Measurements from ENCODE around the gene CYTH1.

CYTH1 gene, protein sequence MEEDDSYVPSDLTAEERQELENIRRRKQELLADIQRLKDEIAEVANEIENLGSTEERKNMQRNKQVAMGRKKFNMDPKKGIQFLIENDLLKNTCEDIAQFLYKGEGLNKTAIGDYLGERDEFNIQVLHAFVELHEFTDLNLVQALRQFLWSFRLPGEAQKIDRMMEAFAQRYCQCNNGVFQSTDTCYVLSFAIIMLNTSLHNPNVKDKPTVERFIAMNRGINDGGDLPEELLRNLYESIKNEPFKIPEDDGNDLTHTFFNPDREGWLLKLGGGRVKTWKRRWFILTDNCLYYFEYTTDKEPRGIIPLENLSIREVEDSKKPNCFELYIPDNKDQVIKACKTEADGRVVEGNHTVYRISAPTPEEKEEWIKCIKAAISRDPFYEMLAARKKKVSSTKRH

DNA sequence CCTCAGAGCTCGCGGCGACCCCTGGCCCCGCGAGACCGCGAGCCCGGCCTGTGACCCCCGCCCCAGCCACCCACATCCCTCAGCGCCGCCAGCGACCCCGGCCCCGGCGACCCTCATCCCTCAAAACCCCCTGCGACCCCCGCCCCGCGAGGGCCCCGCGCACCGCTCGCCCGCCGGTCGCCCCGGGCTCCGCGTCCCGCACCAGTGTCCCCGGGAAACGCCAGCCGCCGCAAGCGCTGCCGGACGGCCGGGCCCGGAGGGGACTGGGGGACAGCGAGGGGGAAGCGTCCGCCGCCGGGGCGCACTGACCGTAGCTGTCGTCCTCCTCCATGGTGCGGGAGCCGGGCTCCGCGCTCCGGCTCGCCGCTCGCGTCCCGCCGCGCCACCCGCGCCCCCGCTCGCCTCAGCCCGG lies at the start of gene CYTH1:
Gene CYTH1, minus strand, starts transcription at position 381 of the 412 bp plus-strand sequence. Its CDS starts 50 bp downstream, at position 331.
- DNase-seq (ENCODE audit: low read depth in 2 of 2): no peak

DNA sequence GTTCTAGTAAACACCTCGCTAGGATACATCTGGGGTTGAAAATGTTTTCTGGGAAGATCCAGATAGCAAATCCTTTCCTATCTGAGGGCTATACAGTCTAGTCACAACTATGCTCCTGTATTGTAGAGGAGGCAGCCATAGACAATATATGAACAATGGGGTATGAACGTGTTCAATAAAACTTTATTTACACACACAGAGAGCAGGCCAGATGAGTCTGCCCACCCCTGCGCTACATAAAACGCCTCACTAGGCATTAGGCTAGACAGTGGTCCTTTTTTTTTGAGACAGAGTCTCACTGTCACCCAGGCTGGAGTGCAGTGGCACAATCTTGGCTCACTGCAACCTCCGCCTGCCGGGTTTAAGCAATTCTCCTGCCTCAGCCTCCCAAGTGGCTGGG lies 47.4 kb upstream of the CYTH1 start:
- no peak for DNase-seq (ENCODE audit: low read depth in 2 of 2)

DNA sequence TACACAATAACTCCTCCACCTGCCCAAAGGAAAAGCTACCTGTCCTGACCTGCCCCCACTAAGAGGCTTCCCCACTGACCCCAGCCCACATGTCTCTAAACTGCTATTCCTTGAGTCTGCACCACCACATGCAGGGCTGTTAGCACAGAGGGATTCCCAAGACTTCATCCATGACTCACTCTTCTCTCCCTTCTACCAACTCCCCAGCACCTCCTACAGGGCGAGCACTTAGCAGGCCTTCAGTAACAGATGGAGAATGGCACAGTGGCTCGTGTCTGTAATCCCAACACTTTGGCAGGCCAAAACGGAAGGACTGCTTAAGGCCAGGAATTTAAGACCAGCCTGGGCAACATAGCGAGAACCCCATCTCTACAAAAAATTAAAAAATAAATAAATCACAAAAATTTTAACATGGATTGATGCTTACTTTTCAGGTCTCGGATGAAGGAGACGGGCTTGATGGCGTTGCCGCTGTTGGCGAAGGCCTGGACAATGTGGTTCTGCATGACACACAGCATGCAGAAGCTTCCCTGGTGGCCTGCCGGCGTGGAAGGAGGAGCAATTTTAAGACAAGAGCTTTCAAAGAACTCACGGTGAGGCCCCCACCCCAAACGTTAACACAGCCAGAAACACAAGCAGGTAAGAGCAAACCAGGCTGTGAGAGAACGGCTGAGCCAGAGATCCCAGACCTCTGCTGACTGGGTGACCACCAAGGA lies 46.6 kb upstream of the CYTH1 start:
- DNase-seq (ENCODE audit: low read depth in 2 of 2): no peak

DNA sequence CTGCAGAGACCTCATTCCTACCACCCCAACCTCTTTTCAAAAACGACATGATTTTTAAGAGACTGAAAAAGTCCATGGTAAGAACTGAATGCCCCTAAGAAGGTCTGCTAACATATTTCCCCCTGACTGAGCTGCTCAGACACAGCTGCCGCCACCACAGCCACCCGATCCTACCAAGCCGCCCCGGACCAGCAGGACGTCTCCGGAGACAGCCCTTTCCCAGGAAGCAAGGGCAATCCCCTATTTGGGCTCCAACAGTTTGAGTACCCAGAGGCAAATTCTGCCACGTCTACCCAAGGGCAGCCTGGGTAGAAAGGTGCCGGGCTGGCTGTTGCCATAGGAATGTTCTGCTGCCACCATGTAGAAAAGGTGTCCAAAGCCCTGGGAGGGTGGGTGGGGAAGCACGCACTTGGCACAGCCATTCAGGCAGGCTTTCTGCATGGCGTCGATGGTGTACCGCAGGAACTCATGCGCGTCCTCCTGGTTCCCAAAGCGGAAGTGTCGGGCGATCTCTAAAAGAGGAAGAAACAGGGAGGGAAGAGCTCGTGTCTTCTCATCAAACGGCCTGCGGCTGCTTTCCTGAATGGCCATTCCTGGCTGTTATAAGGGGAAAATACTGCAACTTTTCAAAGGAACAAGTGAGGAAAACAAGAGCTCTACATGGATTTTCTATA lies 44.9 kb upstream of the CYTH1 start:
- DNase-seq (ENCODE audit: low read depth in 2 of 2): no peak

DNA sequence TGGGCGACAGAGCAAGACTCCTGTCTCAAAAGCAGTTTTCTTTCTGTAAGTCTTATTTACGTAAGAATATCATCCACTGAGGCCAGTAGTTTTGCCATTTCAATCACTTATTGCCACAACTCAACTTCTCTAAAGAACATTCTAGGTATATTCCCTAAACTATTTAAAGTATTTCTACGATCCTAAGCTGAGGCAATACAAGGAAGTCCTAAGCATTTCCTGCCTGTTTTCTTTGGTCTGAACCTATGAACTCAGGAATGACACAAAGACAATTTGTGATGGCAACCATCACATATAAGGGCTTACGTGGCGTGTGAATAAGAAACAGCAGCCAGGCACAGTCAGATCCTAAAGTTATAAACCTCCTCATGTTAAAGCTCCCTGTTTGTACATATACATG lies 44.3 kb upstream of the CYTH1 start:
- no peak for DNase-seq (ENCODE audit: low read depth in 2 of 2)

DNA sequence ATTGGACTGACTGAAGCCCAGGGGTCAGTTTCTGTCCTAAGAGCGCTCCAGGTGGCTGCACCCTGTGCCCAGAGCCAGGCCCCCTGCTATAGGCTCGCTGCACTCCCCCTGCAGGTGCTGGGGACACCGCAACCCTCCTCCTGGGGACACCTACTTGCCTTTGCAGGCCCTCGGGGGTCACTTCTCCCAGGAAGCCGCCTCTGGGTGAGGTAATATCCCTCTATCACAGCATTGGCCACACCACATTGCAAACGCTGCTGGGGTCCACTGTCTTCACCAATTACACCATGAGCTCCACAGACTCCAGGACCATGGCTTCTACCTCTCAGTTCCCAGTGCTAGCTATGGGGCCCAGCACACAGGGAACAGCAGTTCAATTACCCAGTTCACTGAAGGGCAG lies 43.6 kb upstream of the CYTH1 start:
- no peak for DNase-seq (ENCODE audit: low read depth in 2 of 2)

DNA sequence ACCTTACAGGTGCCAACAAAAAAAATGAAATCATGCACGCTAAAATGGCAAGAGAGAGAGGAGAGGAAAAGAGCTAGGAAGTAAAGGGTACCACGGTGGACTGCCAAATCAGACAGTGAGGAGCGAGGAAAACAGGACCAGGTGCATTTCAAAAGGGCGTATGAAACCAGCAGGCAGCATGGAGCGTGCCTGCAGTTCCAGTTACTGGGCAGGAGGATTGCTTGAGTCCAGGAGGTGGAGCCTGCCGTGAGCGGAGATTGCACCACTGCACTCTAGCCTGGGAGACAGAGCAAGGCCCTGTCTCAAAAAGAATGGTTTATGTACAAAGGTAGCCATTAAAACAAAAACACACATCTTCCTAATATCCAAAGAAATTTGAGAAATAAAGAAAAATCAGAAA lies 42.2 kb upstream of the CYTH1 start:
- no peak for DNase-seq (ENCODE audit: low read depth in 2 of 2)

DNA sequence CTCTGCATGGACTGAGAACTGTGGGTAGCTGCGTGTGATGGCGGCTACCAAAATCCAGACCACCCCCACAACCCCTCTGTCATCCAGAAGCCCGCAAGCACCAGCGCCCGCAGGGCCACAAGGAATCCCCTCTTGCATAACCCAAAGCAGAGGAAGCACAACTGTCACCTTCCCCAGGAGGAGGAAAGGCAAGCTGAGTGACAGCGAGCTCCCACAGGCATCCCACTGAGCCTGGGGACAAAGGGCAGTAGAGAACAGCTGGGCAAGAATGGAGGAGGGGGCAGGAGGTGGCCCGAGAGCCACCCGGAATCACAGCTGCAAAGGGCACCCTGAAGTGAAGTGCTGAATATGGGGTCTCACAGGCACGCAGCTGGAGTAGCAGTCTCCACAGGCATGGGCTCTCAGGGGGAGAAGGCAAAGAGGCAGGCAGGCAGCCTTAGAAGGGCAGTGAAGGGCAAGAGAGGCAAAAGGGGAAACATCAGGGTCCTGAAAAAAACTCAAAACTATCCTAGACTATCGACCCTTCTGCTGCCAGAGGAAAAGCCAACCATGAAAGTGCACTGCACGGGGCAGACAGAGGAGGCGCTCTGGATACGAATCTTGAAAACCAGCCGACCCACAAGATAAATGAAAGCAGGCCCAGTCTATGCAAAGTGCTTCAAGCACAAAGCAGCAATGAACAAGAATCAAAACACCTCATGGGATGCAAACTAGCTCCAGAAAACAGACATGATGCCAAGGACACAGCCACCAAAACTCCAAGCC lies 41.4 kb upstream of the CYTH1 start:
- no peak for DNase-seq (ENCODE audit: low read depth in 2 of 2)

DNA sequence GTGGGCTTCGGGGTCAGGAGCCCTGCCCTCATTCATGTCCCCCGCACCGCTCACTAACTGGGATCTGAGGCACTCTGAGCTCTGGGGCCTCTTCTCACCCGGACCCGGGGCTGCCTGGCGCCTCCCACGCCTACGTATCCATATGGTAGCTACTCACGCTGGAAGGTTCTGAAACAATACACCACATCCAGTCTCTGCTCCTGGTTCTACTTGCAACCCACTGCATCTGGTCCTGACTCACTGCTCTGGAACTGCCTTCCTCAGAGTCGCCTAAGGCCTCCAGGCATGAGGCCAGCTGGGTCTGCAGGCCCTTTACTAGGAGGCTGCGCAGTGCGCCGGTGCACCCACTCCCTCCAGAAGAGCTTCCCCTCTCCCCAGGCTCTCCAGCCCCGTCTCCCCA lies 40.5 kb upstream of the CYTH1 start:
- DNase-seq (ENCODE audit: low read depth in 2 of 2): no peak

DNA sequence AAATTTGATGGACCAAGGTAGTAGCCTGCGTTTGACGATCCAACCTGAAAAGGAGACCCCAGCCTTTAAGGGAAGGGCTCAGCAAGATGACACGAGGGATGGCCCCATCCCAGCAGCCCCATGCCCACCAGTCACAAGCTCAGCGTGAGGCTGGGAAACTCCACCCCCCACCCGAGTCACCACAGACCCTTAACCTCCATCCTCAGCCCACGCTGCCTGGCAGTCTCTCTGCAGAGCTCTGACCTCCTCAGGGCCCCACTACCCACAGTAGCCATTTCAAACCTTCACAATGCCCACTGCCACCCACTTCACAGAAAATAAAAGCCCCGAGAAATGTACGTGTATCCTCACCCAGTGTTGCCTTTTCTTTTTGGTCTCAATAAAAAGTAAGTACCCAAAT lies 39.9 kb upstream of the CYTH1 start:
- no peak for DNase-seq (ENCODE audit: low read depth in 2 of 2)

DNA sequence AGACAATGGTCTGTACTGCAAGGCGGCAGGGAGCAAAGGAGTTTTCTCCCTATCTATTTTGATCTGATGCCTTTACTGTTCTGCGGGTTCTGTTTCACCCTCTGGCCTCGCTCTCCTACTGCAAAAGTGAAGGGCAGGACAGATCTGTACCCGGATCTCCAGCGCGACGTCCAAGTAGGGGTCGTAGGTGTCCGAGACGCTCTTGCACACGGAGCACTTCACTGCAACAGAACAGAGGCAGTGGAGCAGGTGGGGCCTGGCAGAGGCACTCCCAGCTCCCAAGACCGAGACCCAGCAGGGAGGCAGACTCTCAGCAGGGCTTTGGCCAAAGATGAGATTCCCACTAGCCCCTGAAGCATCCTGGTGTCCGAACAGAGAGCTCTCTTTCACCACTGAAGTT lies 38.8 kb upstream of the CYTH1 start:
- DNase-seq (ENCODE audit: low read depth in 2 of 2): no peak

DNA sequence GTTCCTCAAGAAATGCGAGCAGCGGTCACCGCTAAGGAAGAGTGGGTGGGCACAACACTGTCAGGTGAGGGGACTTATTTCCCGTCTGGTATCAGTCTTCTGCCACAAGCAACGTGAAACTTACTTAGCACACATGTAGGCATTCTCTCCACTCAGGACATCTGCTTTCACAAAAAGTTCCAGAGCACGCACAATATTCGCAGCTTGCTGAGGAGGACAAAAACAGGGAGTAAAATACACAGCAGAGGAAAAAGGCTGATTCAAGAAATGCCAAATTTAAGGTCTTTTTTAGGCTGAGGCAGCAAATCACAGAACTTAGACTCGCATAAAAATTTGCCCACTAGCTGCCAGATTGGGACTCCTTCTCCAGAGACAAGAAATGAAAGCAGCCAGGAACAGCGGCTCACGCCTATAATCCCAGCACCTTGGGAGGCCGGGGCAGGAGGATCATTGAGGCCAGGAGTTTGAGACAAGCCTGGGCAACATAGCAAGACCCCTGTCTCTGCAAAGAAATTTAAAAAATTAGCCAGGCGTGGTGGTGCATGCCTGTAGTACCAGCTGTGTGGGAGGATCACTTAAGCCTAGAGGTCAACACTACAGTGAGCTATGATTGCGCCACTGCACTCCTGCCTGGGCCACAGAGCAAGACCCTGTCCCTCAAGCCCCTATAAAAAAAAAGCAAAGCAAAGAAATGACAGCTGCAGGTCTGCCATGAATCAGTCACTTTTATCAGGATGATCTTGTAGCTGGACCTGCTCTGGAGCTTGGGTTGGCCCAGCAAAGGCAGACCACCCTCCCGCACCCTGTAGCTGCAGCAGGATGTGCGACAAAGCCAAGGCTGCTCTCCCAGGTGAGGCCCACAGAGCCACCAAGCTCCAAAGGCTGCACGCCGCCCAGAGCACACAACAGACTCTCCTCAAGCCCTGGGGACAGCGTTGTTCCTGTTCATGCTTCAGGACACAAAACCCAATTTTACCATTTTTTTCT lies 38.0 kb upstream of the CYTH1 start:
- DNase-seq (ENCODE audit: low read depth in 2 of 2): no peak

DNA sequence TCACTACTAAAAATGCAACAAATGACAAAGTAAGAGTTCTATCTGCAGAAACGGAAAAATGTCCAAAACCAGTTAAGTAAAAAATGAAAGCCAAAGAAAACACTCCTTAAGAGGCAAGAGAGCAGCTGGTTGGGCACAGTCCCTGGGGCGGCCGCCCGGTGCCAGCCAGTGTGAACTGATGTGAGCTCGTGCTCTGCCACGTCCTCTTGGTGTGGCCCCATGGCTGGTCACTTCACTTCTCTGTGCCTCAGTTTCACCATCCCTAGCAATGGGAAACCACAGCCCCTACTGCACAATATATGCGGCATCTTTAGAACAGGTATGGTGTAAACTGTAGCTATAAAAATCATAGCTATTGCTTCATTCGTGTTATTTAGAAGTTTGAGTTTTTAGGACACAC lies 37.3 kb upstream of the CYTH1 start:
- DNase-seq (ENCODE audit: low read depth in 2 of 2): no peak

DNA sequence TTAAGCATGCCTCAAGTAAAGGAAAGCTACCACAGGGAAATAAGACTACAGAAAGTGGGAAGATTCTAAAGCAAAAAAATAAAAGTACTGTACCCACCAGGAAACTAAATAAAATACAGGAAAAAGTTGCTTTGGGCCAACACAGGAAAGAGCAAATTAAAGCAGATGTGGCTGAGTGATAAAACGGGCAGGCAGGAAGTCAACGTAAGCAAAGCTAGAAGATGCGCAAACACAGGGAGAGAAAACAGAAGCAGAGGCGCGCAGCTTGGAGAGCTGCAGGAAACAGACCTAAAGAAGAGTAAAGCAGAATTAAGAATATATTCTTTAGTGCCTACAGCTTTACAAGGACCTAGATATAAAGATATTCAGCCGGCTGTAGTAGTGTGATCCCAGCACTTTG lies 36.9 kb upstream of the CYTH1 start:
- no peak for DNase-seq (ENCODE audit: low read depth in 2 of 2)

DNA sequence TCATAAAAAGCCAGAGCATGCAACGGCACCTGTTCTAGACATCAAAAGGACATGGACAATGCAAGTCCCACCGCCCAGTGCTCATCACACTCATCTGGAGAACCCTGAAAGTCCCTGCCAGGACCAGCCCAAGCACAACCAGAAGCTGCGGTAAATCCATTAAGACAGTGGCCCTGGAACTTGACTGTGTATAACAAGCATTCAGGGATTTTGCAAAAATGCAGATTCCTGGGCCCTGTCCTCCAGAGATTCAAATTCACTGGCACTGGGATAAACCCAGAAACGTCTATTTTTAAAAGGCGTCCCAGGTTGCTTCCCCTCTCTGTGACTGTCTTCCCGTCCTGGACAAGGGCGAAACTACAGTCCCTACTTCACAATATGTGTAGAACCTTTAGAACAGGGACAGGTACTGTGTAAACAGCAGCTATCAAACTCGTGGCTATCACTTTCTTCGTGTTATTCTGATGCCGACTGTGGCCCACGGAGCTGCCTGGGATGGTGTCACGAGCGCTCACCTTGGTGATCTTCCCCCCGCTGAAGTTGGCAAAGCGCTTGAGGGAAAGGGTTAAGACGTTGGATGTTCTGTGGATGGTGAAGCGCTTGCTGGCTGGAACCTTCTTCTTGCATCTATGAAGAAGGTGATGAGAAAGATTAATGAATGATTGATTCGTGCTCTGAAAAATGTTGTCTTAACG lies 36.2 kb upstream of the CYTH1 start:
- no peak for DNase-seq (ENCODE audit: low read depth in 2 of 2)

DNA sequence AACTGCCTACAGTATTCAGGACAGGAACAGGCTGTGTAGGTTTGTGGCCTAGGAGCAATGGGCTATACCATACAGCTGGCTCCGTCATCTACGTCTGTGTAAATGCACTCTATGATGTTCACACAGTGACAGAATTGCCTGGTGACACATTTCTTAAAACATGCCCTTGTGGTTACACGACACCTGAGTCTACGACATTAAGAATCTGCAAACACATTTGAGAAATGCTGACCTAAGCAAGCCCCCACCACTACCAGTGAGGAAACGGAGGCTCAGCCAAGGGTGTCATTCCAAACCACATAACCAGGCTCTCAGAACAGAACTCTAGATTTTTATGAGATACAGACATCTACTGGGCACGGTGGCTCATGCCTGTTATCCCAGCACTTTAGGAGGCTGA lies 35.0 kb upstream of the CYTH1 start:
- DNase-seq (ENCODE audit: low read depth in 2 of 2): peak in 1 of 2 donors; percentile 47

DNA sequence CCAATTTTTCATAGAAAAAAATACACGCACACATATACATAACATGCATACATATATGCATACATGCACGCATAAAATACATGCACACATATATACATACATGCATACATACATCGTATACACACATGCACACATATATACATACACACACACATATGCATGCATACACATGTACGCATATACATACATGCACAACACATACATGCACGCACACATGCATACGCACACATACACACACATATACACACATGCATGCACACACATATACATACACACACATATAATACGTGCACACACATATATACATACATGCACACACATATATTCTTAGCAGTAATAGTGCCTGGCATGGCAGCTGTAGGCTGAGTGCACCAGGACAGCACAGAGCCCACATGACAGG lies 33.6 kb upstream of the CYTH1 start:
- DNase-seq (ENCODE audit: low read depth in 2 of 2): no peak

DNA sequence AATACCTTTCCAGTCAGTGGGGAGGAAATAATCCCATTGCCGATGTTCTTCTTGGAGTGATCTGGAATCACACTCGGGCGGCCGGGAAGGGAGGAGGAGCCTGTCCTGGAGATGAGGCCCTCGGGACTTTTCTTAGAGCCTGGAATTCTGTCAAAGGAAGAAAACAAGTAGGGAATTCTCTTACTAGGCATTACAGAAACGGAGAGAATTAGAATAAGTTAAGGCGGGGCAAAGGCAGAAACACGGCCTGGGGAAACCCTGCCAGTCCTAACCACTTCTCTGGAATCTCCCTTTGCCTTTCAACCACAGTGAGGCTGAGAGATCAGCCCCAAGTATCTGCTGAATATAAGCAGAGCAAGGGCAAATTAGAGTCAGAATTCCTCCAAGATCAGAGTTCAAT lies 30.8 kb upstream of the CYTH1 start:
- DNase-seq (ENCODE audit: low read depth in 2 of 2): no peak

DNA sequence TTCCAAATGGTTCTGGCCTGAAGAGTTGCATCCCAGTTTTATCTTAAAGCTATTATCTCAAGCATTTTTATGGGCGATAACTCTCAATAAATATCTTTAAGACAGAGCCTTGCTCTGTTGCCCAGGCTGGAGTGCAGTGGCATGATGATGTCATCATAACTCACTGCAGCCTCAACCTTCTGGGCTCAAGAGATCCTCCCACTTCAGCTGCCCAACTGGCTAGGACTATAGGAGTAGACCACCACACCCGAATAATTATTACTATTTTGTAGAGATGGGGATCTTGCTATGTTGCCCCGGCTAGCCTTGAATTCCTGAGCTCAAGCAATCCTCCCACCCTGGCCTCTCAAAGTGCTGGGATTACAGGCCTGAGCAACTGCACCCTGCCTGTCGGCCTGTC lies 26.1 kb upstream of the CYTH1 start:
- DNase-seq (ENCODE audit: low read depth in 2 of 2): no peak

DNA sequence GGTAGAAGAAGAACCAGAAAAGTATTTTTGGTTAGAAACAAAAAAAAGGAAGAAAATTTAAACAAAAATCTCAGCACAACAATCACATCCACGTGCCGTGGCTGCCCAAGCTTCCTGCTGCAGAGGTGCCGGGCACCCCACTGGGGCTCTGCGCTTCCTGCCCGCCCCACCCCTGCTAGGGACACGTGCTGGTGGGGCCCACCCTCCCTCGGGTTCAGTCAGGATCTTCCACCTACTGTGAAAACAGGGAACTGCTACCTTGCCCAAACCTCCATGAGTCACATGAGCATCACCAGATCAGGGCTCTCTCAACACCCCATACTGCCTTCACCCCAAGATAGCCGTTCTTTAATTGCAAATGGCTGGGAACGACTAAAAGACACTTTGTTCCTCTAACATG lies 24.4 kb upstream of the CYTH1 start:
- peak; percentile 29 to 41 for DNase-seq (ENCODE audit: low read depth in 2 of 2)

Measured in stimulated activated CD8-positive, alpha-beta memory T cell treated with anti-CD3 and anti-CD28 coated beads, Interleukin-2, amount 100 ng/mL, for 48 hours (primary cell).